ENCODE data around the gene SIGLEC10. TPM values are rescaled to one million over a fixed set of nuclear protein-coding genes. Genes with fewer than 3 reads are reported as not detected.

Gene SIGLEC10
- total RNA-seq, 2 experiments from 2014 or later = 1.2 to 1.8 TPM

DNA sequence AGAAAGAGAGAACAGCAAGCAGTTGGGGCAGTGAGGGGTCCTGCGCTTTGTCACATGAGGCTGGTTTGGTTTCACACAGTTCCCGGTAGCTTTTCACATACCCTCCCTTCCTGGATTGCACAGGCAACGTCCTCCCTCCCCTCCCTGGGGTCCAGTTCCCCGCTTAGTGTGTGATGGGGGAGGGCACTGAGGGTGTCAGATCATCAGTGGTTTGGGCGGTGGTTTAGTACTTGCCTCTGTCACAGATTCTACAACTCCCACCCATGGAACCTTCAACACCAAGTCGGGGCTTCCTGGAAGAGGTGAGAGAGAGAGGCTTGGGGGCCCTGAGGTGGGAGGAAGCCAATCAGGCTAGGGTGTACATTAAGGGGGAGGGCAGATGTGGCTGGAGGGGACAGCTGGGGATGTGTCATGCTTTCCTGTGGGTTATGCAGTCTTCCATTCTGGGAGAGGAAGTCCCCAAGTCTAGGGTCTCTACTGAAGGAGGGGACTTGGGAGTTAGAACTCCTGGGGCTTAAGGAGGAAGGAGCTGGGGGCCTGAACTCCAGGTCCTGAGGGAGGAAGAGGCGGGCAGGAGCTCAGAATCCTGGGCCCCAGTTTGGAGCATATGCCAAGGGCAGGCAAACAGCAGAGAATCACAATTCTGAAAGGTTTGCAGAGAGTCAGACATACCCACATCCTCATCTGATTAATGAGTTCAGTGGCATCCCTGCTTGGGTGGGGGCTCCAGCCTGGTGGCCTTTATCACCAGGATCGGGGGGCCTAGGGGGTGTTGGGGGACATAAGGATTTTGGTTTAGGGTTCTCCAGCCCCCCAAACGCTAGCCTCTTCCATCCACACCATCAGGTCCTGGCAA is 44.6 kb downstream of the SIGLEC10 start, which contains the start of gene NKG7:
Gene NKG7, minus strand, starts transcription at position 6 of the 856 bp plus-strand sequence. CDS start 119 bp downstream, outside the sequence.
- POLR2A ChIA-PET = interaction anchor here (1.1 to 3.6 kb wide), 4 partner anchors 22 to 78 kb away, joined by 3 to 37 read pairs (median 11); no protein-coding TSS in a partner anchor
- CTCF ChIA-PET = interaction anchor here (1.2 to 3.8 kb wide), 5 partner anchors 10 to 75 kb away, joined by 3 to 26 read pairs (median 8); no protein-coding TSS in a partner anchor

DNA sequence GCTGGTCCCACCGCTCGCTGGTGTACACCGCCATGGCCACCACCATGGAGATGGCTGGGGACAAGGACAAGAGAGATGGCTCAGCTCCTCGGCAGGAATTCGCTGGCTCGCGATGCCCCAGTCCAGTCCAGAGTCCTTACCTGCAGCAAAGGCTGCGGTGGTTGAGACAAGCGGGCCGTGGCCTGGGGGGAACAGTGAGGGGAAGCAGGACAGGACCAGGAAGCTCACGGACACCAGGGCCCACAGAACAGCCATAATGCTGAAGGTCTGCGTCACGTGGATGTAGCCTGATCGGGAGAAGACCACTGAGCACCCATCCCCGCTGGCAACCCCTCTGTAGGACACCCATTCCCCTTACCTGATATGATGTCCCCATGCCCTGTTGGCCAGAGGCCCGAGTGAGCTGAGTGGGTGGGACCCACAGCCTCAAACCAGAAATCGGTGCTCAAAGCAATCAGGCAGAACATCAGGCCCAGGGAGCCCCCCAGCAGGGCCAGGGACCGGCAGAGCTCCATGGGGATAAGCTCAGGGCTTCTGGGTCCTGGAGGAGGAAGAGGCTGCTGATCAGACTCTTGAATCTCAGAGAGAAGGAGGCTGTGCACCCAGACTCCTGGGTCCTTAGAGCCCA is 45.3 kb downstream of the SIGLEC10 start:
- ChIA-PET POLR2A (interaction anchor here (1.1 to 3.6 kb wide), 4 partner anchors 22 to 79 kb away, joined by 3 to 37 read pairs (median 11); no protein-coding TSS in a partner anchor), CTCF (interaction anchor here (0.6 to 3.8 kb wide), 5 partner anchors 9 to 70 kb away, joined by 3 to 26 read pairs (median 8); no protein-coding TSS in a partner anchor)

DNA sequence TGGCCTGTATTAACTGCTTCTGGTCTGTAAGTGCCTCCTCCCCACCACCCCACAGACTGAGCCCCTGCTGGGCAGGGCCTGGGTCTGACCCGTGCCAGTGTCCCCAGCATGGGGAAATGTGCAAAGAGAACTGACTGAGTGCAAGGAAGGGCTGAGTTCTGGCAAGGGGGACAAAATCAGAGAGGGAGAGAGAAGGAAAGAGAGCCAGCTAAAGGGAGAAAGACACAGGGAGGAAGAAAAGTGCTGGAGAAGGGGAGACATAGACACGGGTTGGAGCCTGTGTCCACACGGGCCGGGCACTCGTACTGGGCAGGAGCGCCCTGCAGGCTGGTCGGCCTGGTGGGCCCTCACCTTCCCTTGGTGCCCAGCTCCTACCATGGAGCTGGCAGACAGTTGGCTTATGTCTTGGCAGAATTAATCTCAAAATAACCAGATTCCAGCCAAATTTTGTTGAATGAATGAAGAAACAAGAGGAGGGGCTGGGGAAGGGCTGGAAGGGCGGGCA is 46.2 kb downstream of the SIGLEC10 start:
- POLR2A ChIA-PET = interaction anchor here (1.3 to 3.6 kb wide), 4 partner anchors 23 to 76 kb away, joined by 3 to 37 read pairs (median 11); no protein-coding TSS in a partner anchor
- CTCF ChIA-PET = interaction anchor here (1.1 to 3.8 kb wide), 6 partner anchors 8 to 71 kb away, joined by 4 to 26 read pairs (median 6); no protein-coding TSS in a partner anchor

DNA sequence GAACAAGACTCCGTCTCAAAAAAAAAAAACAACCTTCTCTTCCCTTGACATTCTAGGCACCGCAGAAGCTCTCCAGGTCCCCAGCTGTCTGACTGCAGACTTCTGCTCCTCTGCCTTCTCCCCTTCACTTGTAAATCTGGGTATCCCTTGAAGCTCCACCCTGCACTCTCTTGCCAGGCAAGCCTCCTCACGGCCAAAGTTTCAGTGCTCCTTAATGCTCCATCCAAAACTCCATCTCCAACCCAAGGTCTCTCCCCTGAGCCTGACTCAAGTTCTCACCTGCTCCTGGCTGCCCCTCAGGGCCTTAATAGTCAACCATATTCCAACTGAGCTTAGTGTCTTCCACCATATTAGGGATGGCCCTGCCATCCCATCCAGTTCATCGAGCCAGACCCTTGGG is 47.2 kb downstream of the SIGLEC10 start:
- ChIA-PET CTCF (interaction anchor here (0.7 to 3.8 kb wide), 3 partner anchors 25 to 704 kb away, joined by 3 to 26 read pairs (median 4); no protein-coding TSS in a partner anchor), POLR2A (interaction anchor here (0.7 to 3.6 kb wide), 4 partner anchors 10 to 77 kb away, joined by 3 to 37 read pairs (median 10); no protein-coding TSS in a partner anchor)

DNA sequence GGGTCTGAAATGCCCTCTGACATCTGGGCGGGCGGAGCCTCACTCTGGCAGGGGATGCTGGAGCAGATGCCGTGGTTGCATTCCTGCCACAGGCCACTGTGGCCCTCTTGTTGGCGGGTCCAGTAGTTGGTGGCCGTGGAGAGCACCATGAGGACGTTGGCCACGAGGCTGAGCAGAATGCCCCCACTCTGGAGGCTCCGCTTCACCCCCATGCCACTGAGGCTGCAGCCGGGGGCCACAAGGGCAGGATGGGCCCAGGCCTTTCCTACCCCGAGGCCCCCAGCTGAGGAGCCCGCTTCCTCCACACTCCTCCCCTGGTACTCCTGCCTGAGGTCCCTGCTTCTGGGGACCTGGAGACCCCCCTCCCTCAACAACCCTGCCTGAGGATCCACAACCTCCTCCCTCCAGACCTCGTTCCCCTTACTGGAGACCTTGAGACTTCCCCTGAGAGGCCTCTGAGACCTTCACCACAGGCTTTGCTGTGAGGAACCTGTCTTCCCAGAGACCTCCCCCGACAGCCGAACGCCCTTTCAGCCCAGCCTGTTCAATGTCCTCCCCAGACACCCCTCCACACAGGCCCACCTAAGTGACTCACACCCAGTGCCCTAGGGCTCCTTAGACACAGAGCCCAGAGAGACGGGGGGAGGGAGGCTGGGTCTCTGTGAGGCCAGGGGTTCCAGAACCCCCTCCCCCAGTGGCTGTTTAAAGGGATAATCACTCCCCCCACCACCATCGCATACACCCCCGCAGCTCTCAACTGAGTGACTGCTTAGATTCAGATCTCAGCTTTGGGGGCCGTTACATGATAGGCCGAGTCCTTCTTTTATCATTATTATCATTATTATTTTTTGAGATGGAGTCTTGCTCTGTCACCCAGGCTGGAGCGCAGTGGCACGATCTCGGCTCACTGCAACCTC is 48.8 kb downstream of the SIGLEC10 start, which contains the start of gene CLDND2:
Gene CLDND2, minus strand, starts transcription at position 638 of the 917 bp plus-strand sequence. Its CDS starts 426 bp downstream, at position 212.
- ChIA-PET POLR2A (interaction anchor here (0.6 to 1.4 kb wide), 6 partner anchors 10 to 80 kb away, joined by 3 to 15 read pairs (median 4); no protein-coding TSS in a partner anchor), CTCF (interaction anchor here (0.6 to 1.5 kb wide), 10 partner anchors 11 to 252 kb away, joined by 3 to 7 read pairs (median 4); no protein-coding TSS in a partner anchor)

DNA sequence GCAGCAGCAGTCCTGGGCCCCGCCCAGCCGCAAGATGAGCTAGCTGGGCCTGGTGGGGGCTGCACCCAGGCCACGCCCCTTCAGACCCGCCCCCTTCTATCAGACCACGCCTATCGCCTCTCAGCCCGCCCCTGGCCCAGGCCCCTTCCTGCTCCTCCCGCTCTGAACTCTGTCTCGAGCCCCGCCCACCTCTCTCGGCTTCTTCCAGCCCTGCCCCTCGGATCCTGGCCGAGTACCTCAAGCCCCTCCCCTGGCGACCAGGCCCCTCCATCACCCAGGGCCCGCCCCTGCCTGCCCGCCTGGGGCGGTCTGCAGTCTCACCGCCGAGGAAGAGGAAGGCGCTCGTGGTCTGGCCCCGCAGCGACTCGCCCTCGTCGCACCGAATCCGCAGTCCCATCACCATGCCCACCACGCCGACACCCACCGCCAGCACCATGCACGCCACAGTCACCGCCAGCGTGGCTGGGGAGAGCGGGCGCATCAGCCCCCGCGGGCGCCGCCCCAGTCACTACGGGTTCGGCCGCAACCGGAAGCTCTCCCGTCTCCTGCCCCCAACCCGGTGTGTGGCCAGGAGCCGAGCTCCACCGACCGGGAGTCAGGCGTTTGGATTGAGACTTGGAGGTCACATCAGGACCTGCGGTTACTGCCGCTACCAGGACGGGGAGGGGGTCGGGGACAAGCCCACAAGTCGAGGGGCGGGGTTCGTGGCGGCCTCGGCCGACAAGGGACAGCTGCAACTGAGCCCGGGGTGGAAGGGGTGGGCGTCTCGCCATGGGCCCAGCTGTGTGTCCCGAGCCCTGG is 49.7 kb downstream of the SIGLEC10 start:
- ChIA-PET POLR2A (interaction anchor here (0.5 to 1.4 kb wide), 7 partner anchors 8 to 215 kb away, joined by 3 to 15 read pairs (median 4); no protein-coding TSS in a partner anchor), CTCF (interaction anchor here (1.0 to 1.5 kb wide), 8 partner anchors 12 to 253 kb away, joined by 3 to 7 read pairs (median 4); no protein-coding TSS in a partner anchor)

DNA sequence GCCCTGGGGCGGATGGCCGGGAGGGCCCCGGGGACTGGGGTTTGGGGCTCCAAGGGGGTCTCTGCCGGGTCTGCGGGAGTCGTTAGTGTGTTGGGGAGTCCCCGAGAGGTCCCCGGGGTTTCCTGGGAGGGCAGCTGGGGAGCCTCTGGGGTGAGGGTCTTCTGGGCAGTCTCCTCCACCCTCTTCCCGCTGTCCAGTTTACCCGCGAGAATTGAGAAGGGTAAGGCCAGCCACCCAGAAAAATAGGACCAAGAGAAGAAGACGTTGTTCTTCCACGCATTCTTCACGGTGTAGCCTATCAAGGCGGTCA is 50.2 kb downstream of the SIGLEC10 start:
- ChIA-PET POLR2A (interaction anchor here (0.6 to 1.4 kb wide), 5 partner anchors 9 to 74 kb away, joined by 3 to 15 read pairs (median 4); no protein-coding TSS in a partner anchor), CTCF (interaction anchor here (1.0 to 1.5 kb wide), 5 partner anchors 13 to 254 kb away, joined by 3 to 7 read pairs (median 4); no protein-coding TSS in a partner anchor)

DNA sequence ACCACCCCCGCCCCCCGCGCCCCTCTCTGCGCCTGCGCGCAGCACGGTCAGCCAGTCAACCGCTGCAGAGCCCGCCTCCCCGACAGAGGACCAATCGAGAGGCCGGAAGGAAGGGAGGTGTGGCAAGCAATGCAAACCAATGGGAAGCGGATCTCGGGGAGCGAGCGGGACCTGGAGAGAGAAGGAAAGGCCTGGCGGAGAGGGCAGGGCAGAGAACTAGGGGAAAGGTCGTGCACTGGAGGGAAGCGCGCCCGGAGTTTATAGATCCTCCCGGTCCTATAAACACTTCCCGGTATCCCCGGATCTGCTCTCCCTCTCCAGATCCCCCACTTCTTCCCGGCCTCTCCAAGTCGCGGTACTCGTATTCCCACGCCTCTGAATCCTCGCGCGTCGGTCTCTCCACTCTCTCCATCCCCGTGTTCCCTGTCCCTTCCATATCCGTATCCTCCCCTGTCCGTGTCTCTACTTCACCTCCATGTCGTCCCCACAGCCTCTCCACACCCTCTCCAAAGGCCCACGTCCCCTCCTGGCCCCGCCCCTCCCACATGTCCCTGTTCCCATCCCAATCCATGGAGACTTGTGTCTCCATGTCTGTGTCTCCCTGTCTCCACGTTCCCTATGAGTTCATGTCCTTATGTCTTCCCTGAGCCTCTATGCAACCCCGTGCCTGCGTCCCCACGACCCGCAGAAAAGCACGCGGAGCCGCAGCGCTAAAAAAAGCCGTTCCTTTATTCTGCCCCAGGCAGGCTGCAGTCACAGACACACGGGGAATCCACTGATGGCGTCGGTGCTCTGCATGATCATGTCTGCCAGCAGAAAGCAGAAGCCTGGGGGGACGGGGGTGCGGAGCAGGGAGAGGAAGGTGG is 50.8 kb downstream of the SIGLEC10 start:
- ChIA-PET CTCF (interaction anchor here (1.3 to 1.7 kb wide), 4 partner anchors 27 to 75 kb away, joined by 4 to 6 read pairs (median 5); no protein-coding TSS in a partner anchor), POLR2A (interaction anchor here (1.1 to 2.9 kb wide), 2 partner anchors 27 to 28 kb away, joined by 4 to 12 read pairs; no protein-coding TSS in a partner anchor)

DNA sequence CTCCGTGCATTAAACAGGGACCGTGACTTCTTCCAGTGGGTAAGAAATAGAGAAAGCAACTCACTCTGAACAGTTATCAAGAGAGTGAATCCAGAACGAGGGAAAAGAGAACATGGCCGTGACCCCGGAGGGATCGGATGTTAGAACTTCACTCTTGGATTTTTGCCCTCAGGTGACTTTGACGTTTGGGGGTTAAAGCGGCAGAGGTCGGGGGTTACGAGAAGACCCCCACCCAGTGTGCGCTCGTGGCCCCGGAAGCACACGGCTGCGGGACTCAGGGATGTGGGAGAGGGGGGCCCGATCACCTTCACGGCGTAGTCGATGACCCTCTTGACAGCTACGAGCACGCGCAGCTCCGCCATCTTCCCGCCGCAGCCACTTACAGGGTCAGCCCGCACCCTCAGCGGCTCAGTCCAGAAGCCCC is 51.5 kb downstream of the SIGLEC10 start, which contains the start of gene ETFB:
Gene ETFB, minus strand, starts transcription at position 424 of the 424 bp plus-strand sequence. Its CDS starts 62 bp downstream, at position 362.
- CTCF ChIA-PET = interaction anchor here (1.3 to 1.7 kb wide), 3 partner anchors 26 to 42 kb away, joined by 4 to 5 read pairs (median 5); no protein-coding TSS in a partner anchor
- POLR2A ChIA-PET = interaction anchor here (2.9 kb wide), 1 partner anchor 29 kb away, joined by 12 read pairs; no protein-coding TSS in a partner anchor

DNA sequence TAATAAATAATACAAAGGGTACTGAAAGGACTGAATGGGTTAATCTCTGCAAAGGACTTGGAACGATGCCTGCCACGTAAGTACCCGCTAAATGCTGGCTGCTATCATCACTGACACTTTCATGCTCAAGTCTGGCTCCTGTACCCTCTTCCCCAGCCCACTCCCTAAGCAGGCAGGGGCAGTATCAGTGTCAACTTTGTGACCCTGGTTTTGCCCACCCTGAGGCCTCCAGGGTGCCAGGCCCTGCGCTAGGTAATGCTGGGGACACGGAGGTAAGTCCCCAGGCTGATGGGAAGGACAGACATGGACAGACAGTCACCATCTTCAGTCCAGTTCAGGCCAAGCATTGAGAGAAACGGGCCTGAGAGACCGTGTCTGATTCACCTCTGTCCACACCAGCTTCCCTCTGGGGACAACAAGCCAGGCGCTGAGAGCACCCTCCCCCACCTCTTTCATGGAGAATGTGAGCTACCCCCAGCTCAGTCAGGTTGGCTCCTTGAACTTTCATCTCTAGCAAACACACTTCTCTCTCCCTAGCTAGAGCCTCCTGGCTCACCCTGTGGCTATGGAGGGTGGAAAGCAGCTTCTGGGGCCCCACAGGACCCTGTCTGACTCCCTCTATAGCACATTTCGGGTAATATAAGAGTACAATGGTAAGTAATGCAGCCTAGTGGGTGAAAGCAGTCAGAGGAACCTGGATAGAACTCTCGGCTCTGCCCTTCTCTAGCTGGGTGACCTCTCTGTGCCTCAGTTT is 52.1 kb downstream of the SIGLEC10 start:
- ChIA-PET CTCF (interaction anchor here (1.3 to 1.7 kb wide), 4 partner anchors 26 to 56 kb away, joined by 3 to 5 read pairs (median 4); no protein-coding TSS in a partner anchor), POLR2A (interaction anchor here (0.6 to 2.9 kb wide), 2 partner anchors 29 to 35 kb away, joined by 3 to 12 read pairs; no protein-coding TSS in a partner anchor)

DNA sequence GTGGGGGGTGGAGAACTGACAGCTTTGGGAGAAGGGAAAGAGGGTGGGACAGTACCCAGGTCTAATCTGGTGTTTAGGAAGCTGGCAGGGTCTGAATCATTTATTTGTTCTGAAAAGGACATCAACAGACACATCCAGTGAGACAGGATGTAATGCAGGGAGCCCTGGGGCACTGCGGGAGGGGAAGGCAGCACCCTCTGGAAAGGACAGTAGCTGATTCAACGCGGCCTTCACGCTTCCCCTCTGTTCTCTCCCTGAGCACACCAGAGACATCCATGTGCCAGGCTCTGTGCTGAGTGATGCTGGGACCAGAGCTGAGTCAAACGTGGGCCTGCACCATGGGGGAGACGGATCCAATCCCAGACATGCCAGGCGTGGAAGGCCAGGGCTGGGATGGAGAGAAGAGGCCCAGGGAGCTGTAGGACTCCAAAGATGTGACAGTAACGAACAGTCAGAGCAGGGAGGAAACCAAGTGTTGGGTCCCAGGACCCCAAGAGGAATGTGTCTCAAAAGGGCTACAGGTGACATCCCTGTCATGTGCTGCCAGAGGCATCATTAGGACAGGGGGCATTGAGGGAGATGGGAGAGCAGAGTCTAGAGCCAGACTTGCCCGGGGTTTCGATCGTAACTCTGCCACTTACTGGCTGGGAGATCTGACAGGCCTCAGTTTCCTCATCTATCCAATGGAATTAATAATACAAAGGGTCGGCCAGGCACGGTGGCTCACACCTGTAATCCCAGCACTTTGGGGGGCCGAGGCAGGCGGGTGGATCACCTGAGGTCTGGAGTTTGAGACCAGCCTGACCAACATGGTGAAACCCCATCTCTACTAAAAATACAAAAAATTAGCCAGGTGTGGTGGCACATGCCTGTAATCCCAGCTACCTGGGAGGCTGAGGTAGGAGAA is 53.0 kb downstream of the SIGLEC10 start:
- CTCF ChIA-PET = interaction anchor here (1.3 to 2.1 kb wide), 2 partner anchors 8 to 57 kb away, joined by 3 to 8 read pairs; partner anchors contain the start of gene NKG7

DNA sequence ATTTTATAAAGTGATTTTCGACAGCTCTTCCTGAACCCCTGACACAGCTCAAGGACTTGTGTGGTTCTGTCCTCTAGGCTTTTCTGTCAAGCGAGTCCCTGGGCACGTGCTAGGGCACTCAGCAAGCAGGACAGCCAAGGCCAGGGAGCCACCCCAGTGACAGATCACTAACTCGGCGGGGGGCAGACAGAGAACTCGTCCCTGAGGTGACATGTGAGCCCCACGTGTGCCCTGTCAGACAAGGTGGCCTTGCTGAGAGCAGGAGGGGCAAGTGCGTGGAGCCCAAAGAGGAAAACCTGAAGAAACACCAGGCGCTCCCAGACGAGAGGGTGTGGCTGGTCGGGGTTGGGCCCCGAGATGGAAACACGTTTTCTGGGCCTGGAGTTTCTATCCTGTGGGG is 56.2 kb downstream of the SIGLEC10 start:
- CTCF ChIA-PET = interaction anchor here (0.7 kb wide), 1 partner anchor 21 kb away, joined by 3 read pairs; no protein-coding TSS in a partner anchor
- POLR2A ChIA-PET = no interaction called here

More for the DNA sequence above, 53.0 kb downstream of the SIGLEC10 start:
- POLR2A ChIA-PET = interaction anchor here (2.9 kb wide), 1 partner anchor 30 kb away, joined by 12 read pairs; no protein-coding TSS in a partner anchor

Data from activated CD8-positive, alpha-beta memory T cell treated with anti-CD3 and anti-CD28 coated beads for 36 hours (primary cell).